ENCODE data around the gene AXIN1. TPM values are rescaled to one million over a fixed set of nuclear protein-coding genes. Genes with fewer than 3 reads are reported as not detected.

Gene AXIN1
- total and polyA plus RNA-seq, 2 of the 8 experiments (the other 6 are each of a cell fraction or from before 2014, with no cell fraction given) = 12.5 to 41.9 TPM

DNA sequence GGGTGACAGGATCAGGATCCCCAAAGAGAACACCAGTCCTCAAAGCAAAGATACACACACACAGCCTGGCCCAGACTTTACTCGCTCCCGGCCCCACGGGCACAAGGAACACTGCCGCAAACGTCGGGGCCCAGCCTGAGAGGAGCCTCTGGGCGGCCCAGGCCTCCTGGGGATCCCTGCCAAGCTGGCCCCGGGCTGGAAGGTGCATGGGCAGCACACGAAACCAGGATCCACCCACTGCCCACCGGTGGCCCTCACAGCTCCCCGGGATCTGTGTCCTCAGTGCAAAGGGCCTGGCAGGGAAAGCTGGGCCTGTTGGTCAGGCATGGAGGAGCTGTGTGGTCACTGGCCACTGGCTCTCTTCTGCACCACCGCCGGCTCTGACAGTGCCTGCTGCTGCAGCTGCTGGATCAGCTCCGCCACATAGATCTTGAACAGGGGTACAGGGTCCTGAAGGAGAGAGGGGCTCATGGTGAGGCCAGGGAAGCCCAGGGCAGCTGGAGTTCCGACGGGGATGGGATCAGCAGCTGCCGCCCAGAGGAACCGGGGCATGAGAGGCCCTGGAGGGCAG is 14.9 kb upstream of the AXIN1 start:
- Histone ChIP-seq H3K23me2 (ENCODE audit: low read depth, low read length) (no peaks in the 10 kb centered on the region; the same call in 1 of the 2 replicates), H3K4ac (replicated peaks; ENCODE audit: insufficient read length, low read depth, low read length) (no peak overlapping the region), H2AFZ (ENCODE audit: low read length) (no peak overlapping the region), H2BK15ac (ENCODE audit: low read length) (no peak overlapping the region), H3K4me2 (ENCODE audit: insufficient read depth in 1 of 2, low read depth in 2 of 2, low read length in 2 of 2) (no peak overlapping the region), H3K4me1 (replicated peaks in 1 of 4; ENCODE audit: control insufficient read depth in 3 of 4, insufficient read depth in 4 of 4, low read length in 3 of 4) (peaks cover 0 to 10% (median 8%) of the 10 kb centered on the region in 4 experiments; a peak in 5 of 7 replicates), H4K8ac (ENCODE audit: extremely low read depth, insufficient read depth, low read length) (no peak overlapping the region), H4K20me1 (replicated peaks in 1 of 2; ENCODE audit: control insufficient read depth in 1 of 2, insufficient read depth in 2 of 2, low read length in 2 of 2) (peaks cover 2 to 14% of the 10 kb centered on the region in 2 experiments), H4K91ac (replicated peaks; ENCODE audit: insufficient read length, low read length) (no peak overlapping the region), H3K9me3 (ENCODE audit: insufficient read depth in 2 of 2, low read depth in 1 of 2, low read length in 1 of 2) (no peaks in the 10 kb centered on the region), H3K14ac (ENCODE audit: insufficient read length) (no peak overlapping the region), H3K18ac (ENCODE audit: extremely low read depth, low read length) (no peak overlapping the region), H3K23ac (ENCODE audit: insufficient read length) (no peak overlapping the region), H3K4me3 (ENCODE audit: extremely low read depth in 1 of 4, insufficient read depth in 2 of 4, low read depth in 3 of 4, low read length in 4 of 4) (no peak overlapping the region), H3K79me2 (ENCODE audit: control insufficient read depth in 1 of 2, insufficient read depth in 2 of 2, low read length in 2 of 2) (no peaks in the 10 kb centered on the region; a peak in 1 of 4 replicates), H2BK12ac (ENCODE audit: low read depth, low read length) (no peak overlapping the region), H3K36me3 (ENCODE audit: control insufficient read depth in 2 of 4, insufficient read depth in 4 of 4, low read length in 3 of 4) (peaks cover 8 to 27% (median 24%) of the 10 kb centered on the region in 4 experiments; a peak in 6 of 8 replicates), H2BK120ac (replicated peaks; ENCODE audit: low read depth, low read length) (no peak overlapping the region), H2BK5ac (ENCODE audit: low read depth, low read length) (no peak overlapping the region), H3K27me3 (replicated peaks in 1 of 4; ENCODE audit: control insufficient read depth in 3 of 4, extremely low read depth in 1 of 4, insufficient read depth in 3 of 4, low read length in 3 of 4) (no peaks in the 10 kb centered on the region), H2AK5ac (ENCODE audit: low read depth, low read length) (no peak overlapping the region), H4K5ac (ENCODE audit: insufficient read length, low read depth, low read length) (no peak overlapping the region), H3K9ac (replicated peaks in 1 of 4; ENCODE audit: extremely low read depth in 1 of 4, low read depth in 3 of 4, low read length in 3 of 4) (no peak overlapping the region), H3K79me1 (ENCODE audit: low read depth, low read length) (no peaks in the 10 kb centered on the region; the same call in 1 of the 2 replicates), H2BK20ac (ENCODE audit: low read length) (no peak overlapping the region), H3K27ac (ENCODE audit: low read depth, low read length) (no peak overlapping the region), H3K56ac (replicated peaks; ENCODE audit: insufficient read length, low read depth, low read length) (no peak overlapping the region)
- POLR2A ChIA-PET (ENCODE audit: partially characterized antibody) = interaction anchor here (0.5 to 1.6 kb wide), 5 partner anchors 12 to 382 kb away, joined by 3 to 6 read pairs (median 4); no protein-coding TSS in a partner anchor
- no peak for FAIRE-seq
- DNase-seq (ENCODE audit: low read depth in 1 of 2, low spot score in 2 of 2) = no peak
- CTCF ChIA-PET (ENCODE audit: partially characterized antibody) = interaction anchor here (0.6 to 1.7 kb wide), 4 partner anchors 16 to 261 kb away, joined by 3 to 6 read pairs (median 4); no protein-coding TSS in a partner anchor
- WGBS, 2 experiments (ENCODE audit: extremely low coverage in 1 of 2, insufficient coverage in 1 of 2, insufficient read length in 1 of 2, insufficient replicate concordance in 2 of 2, low coverage in 1 of 2, low lambda C conversion rate in 2 of 2, missing lambda C conversion rate in 1 of 2) = 94% methylated on average over 18 of the region's 18 CpGs; no CpG with 5 or more reads in 1 of the 2 experiments
- TF ChIP-seq TAF7 (optimal IDR thresholded peaks at IDR 0.05; ENCODE audit: borderline replicate concordance, low read depth, low read length) (no peak), SIX5 (IDR thresholded peaks at IDR 0.05; ENCODE audit: low read depth, low read length) (no peak), SP4 (IDR thresholded peaks at IDR 0.05; ENCODE audit: low read length) (no peak), SP2 (IDR thresholded peaks at IDR 0.05; ENCODE audit: low read length) (no peak), CTBP2 (IDR thresholded peaks at IDR 0.05; ENCODE audit: borderline replicate concordance, insufficient read depth, insufficient read length, low read length) (no peak)
